Dermis microvascular lymphatic vessel endothelial cell (primary cell): ENCODE data around the gene NKPD1. TPM values are rescaled to one million over a fixed set of nuclear protein-coding genes. Genes with fewer than 3 reads are reported as not detected.

Source experiments
- DNase-seq, 2 donors: peaks; one replicate each; pipeline versions ENCODE4 v3.0.0 to v3.0.0-alpha.2; 2010; ENCODE audit warnings: low read depth in 2 of 2
- total RNA-seq: library from RNA; depleted of rRNA; stranded (reverse); fragments of >200 nt; gene quantifications from 2 replicates; pipeline ENCODE4 v1.2.1, GENCODE V29; 2014

The NKPD1 gene
- total RNA-seq, 1 donor from 2014 or later: 0.13 TPM

- DNase-seq: no peak
These were observed 19.4 kb downstream of the NKPD1 start for GRCh38 chr19:45141203-45141900.

GRCh38 chr19:45140533-45140932 lies 20.2 kb downstream of the NKPD1 start:
- DNase-seq: no peak

GRCh38 chr19:45140144-45140503 lies 20.7 kb downstream of the NKPD1 start:
- DNase-seq: no peak

GRCh38 chr19:45139286-45140143 lies 21.3 kb downstream of the NKPD1 start:
- DNase-seq: no peak

GRCh38 chr19:45138303-45138751 lies 22.5 kb downstream of the NKPD1 start:
- DNase-seq: no peak

GRCh38 chr19:45137179-45137761 lies 23.5 kb downstream of the NKPD1 start:
- DNase-seq: no peak

GRCh38 chr19:45136507-45137178 lies 24.1 kb downstream of the NKPD1 start:
- DNase-seq: no peak

- DNase-seq: no peak
These were observed 25.5 kb downstream of the NKPD1 start for GRCh38 chr19:45135176-45135885.

GRCh38 chr19:45133661-45134060 lies 27.1 kb downstream of the NKPD1 start:
- DNase-seq: no peak

GRCh38 chr19:45130888-45131615 lies 29.7 kb downstream of the NKPD1 start:
- DNase-seq: peak in 1 of 2 donors; percentile 43

- DNase-seq: no peak
These were observed 30.5 kb downstream of the NKPD1 start for GRCh38 chr19:45130236-45130635.

- no peak for DNase-seq
These were observed 32.0 kb downstream of the NKPD1 start for GRCh38 chr19:45128806-45129205.

GRCh38 chr19:45128146-45128545 lies 32.6 kb downstream of the NKPD1 start:
- no peak for DNase-seq

GRCh38 chr19:45126654-45127053 lies 34.1 kb downstream of the NKPD1 start:
- no peak for DNase-seq

GRCh38 chr19:45125975-45126493 lies 34.7 kb downstream of the NKPD1 start:
- peak; percentile 41 to 64 for DNase-seq

GRCh38 chr19:45125360-45125759 lies 35.4 kb downstream of the NKPD1 start:
- no peak for DNase-seq

GRCh38 chr19:45124021-45124420 lies 36.8 kb downstream of the NKPD1 start:
- no peak for DNase-seq

GRCh38 chr19:45123440-45123850 lies 37.3 kb downstream of the NKPD1 start:
- no peak for DNase-seq

GRCh38 chr19:45122832-45123231 lies 38.0 kb downstream of the NKPD1 start:
- DNase-seq: no peak

- DNase-seq: no peak
These were observed 38.9 kb downstream of the NKPD1 start for GRCh38 chr19:45121827-45122345.
